SHP77 treated with DMSO at 0.1 percent for 48 hours (cell line): Measurements from ENCODE around the gene ANGPTL7.
"Not testable (repeated sequence)": the region's sequence is repeated elsewhere in the genome, so short reads cannot be mapped to it uniquely, and the experiment has no call there.

ENCODE experiments used
- DNase-seq: peaks from one replicate; lab custom pipeline; 2025; lab: John Stamatoyannopoulos, UW

The ANGPTL7 gene

GRCh38 chr1:11188858-11189451 lies at the start of gene ANGPTL7:
TSS of gene ANGPTL7 (plus strand) at chr1:11189355. CDS start at chr1:11189580, 225 bp downstream.
- no peak for DNase-seq

GRCh38 chr1:11142618-11143391 lies 46.4 kb upstream of the ANGPTL7 start:
- no peak for DNase-seq

GRCh38 chr1:11143401-11143800 lies 45.8 kb upstream of the ANGPTL7 start:
- DNase-seq: no peak

GRCh38 chr1:11143907-11144306 lies 45.2 kb upstream of the ANGPTL7 start:
- DNase-seq: no peak

- DNase-seq: no peak
Measured at GRCh38 chr1:11144570-11145256, 44.4 kb upstream of the ANGPTL7 start.

GRCh38 chr1:11145741-11146140 lies 43.4 kb upstream of the ANGPTL7 start:
- DNase-seq: no peak

GRCh38 chr1:11147197-11147770 lies 41.9 kb upstream of the ANGPTL7 start:
- no peak for DNase-seq

GRCh38 chr1:11150326-11150725 lies 38.8 kb upstream of the ANGPTL7 start:
- no peak for DNase-seq

- no peak for DNase-seq
Measured at GRCh38 chr1:11151114-11151513, 38.0 kb upstream of the ANGPTL7 start.

- DNase-seq: no peak
Measured at GRCh38 chr1:11151826-11152612, 37.1 kb upstream of the ANGPTL7 start.

- DNase-seq: no peak
Measured at GRCh38 chr1:11152755-11153154, 36.4 kb upstream of the ANGPTL7 start.

GRCh38 chr1:11153184-11153583 lies 36.0 kb upstream of the ANGPTL7 start:
- no peak for DNase-seq

- no peak for DNase-seq
Measured at GRCh38 chr1:11156441-11156840, 32.7 kb upstream of the ANGPTL7 start.

GRCh38 chr1:11156963-11157362 lies 32.2 kb upstream of the ANGPTL7 start:
- no peak for DNase-seq

GRCh38 chr1:11157394-11157793 lies 31.8 kb upstream of the ANGPTL7 start:
- no peak for DNase-seq

GRCh38 chr1:11157867-11158266 lies 31.3 kb upstream of the ANGPTL7 start:
- no peak for DNase-seq

- no peak for DNase-seq
Measured at GRCh38 chr1:11158291-11158690, 30.9 kb upstream of the ANGPTL7 start.

- DNase-seq: no peak
Measured at GRCh38 chr1:11158720-11159321, 30.3 kb upstream of the ANGPTL7 start.

- not testable (repeated sequence) for DNase-seq
Measured at GRCh38 chr1:11162752-11163151, 26.4 kb upstream of the ANGPTL7 start.

GRCh38 chr1:11166744-11167143 lies 22.4 kb upstream of the ANGPTL7 start:
- not testable (repeated sequence) for DNase-seq

GRCh38 chr1:11168731-11169130 lies 20.4 kb upstream of the ANGPTL7 start:
- no peak for DNase-seq
